Dermis blood vessel endothelial cell (primary cell): ENCODE measurements around the gene TUFM. TPM values are rescaled to one million over a fixed set of nuclear protein-coding genes. Genes with fewer than 3 reads are reported as not detected.
"Not testable (repeated sequence)": the region's sequence is repeated elsewhere in the genome, so short reads cannot be mapped to it uniquely, and the experiment has no call there.

Experiments used
- DNase-seq: peaks from one replicate; pipeline ENCODE4 v3.0.0; 2010
- total RNA-seq: library from RNA; depleted of rRNA; stranded (reverse); fragments of >200 nt; gene quantifications from 2 replicates; pipeline ENCODE4 v1.2.3, GENCODE V29; 2014

The TUFM gene
- total RNA-seq: 127 and 181 TPM in 2 replicates

- peak; percentile 99 for DNase-seq
Observed at GRCh38 chr16:28846080-28846932, at the start of gene TUFM. TUFM (minus strand) TSS chr16:28846348; CDS start chr16:28846269, 79 bp downstream.

GRCh38 chr16:28895609-28896008, 49.5 kb upstream of the TUFM start:
- DNase-seq: no peak

- no peak for DNase-seq
Observed at GRCh38 chr16:28893291-28893690, 47.1 kb upstream of the TUFM start.

- no peak for DNase-seq
Observed at GRCh38 chr16:28891964-28892890, 46.1 kb upstream of the TUFM start.

- DNase-seq: not testable (repeated sequence)
Observed at GRCh38 chr16:28890355-28890754, 44.2 kb upstream of the TUFM start.

- no peak for DNase-seq
Observed at GRCh38 chr16:28886945-28887344, 40.8 kb upstream of the TUFM start.

GRCh38 chr16:28884045-28884444, 37.9 kb upstream of the TUFM start:
- no peak for DNase-seq

GRCh38 chr16:28883221-28883996, 37.3 kb upstream of the TUFM start:
- DNase-seq: no peak

- DNase-seq: no peak
Observed at GRCh38 chr16:28882551-28883160, 36.5 kb upstream of the TUFM start.

- DNase-seq: not testable (repeated sequence)
Observed at GRCh38 chr16:28881565-28881964, 35.4 kb upstream of the TUFM start.

GRCh38 chr16:28880955-28881354, 34.8 kb upstream of the TUFM start:
- no peak for DNase-seq

GRCh38 chr16:28880589-28880915, 34.4 kb upstream of the TUFM start:
- DNase-seq: no peak

- peak; percentile 88 for DNase-seq
Observed at GRCh38 chr16:28879841-28880588, 33.9 kb upstream of the TUFM start.

GRCh38 chr16:28879261-28879840, 33.2 kb upstream of the TUFM start:
- no peak for DNase-seq

- DNase-seq: no peak
Observed at GRCh38 chr16:28878083-28878926, 32.2 kb upstream of the TUFM start, which contains the start of gene ATP2A1. ATP2A1 (plus strand) TSS chr16:28878488; CDS start chr16:28878672, 184 bp downstream.

- DNase-seq: no peak
Observed at GRCh38 chr16:28877655-28878000, 31.5 kb upstream of the TUFM start.

GRCh38 chr16:28876973-28877654, 31.0 kb upstream of the TUFM start:
- no peak for DNase-seq

- no peak for DNase-seq
Observed at GRCh38 chr16:28876019-28876659, 30.0 kb upstream of the TUFM start.
